Skeletal muscle cell (primary cell): ENCODE measurements around the gene ABHD1.
A peak's percentile ranks its signal among the peaks of the same experiment; 100 is the strongest.
"Not testable (repeated sequence)": the region's sequence is repeated elsewhere in the genome, so short reads cannot be mapped to it uniquely, and the experiment has no call there.

ENCODE experiments used
- DNase-seq: peaks from one replicate; pipeline ENCODE4 v3.0.0-alpha.2; 2010; ENCODE audit warnings: low read depth
- H3K4me3 ChIP-seq: 2 replicates; pipeline ENCODE4 v1.5.1; 2011; ENCODE audit warnings: low read depth, mild to moderate bottlenecking, control low read depth, low read length, moderate library complexity

The ABHD1 gene

GRCh38 chr2:27102329-27102728, 21.3 kb upstream of the ABHD1 start:
- no peak for DNase-seq
- no peak overlapping the region for H3K4me3 ChIP-seq

DNA sequence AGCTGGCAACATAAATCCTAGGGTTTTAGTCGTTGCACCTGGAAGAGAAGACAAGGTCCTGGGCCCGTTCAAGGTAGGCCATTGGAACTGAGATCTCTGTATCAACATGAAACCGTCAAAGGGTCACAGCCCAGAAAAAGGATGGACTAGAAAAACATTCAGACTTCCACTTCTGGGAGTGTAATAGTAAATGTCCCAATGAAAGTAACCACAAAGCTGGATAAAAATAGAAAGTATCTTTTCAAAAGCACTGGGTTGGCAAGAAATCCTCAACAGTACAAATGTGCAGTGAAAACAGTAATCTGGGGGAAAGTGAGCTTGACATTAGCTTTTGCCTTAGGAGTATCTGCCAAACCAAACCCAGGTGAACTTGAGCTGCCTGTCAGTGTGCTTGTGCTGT, 17.6 kb upstream of the ABHD1 start:
- H3K4me3 ChIP-seq = no peak overlapping the region
- no peak for DNase-seq

GRCh38 chr2:27108221-27108620, 15.4 kb upstream of the ABHD1 start:
- no peak for DNase-seq
- H3K4me3 ChIP-seq = no peak overlapping the region

- no peak overlapping the region for H3K4me3 ChIP-seq
- DNase-seq = no peak
Measured at GRCh38 chr2:27109083-27109482, 14.5 kb upstream of the ABHD1 start.

DNA sequence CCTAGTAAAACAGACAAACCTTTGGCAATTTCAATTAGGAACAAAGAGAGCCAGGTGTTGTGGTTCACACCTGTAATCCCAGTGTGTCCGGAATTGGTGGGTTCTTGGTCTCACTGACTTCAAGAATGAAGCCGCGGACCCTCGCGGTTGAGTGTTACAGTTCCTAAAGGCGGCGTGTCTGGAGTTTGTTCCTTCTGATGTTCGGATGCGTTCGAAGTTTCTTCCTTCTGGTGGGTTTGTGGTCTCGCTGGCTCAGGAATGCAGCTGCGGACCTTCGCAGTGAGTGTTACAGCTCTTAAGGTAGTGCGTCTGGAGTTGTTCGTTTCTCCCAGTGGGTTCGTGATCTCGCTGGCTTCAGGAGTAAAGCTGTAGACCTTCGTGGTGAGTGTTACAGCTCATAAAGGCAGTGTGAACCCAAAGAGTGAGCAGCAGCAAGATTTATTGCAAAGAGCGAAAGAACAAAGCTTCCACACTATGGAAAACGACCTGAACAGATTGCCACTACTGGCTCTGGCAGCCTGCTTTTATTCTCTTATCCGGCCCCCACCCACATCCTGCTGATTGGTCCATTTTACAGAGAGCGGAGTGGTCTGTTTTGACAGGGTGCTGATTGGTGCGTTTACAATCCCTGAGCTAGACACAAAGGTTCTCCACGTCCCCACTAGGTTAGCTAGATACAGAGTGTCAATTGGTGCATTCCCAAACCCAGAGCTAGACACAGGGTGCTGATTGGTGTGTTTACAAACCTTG, 12.8 kb upstream of the ABHD1 start:
- not testable (repeated sequence) for H3K4me3 ChIP-seq, DNase-seq

DNA sequence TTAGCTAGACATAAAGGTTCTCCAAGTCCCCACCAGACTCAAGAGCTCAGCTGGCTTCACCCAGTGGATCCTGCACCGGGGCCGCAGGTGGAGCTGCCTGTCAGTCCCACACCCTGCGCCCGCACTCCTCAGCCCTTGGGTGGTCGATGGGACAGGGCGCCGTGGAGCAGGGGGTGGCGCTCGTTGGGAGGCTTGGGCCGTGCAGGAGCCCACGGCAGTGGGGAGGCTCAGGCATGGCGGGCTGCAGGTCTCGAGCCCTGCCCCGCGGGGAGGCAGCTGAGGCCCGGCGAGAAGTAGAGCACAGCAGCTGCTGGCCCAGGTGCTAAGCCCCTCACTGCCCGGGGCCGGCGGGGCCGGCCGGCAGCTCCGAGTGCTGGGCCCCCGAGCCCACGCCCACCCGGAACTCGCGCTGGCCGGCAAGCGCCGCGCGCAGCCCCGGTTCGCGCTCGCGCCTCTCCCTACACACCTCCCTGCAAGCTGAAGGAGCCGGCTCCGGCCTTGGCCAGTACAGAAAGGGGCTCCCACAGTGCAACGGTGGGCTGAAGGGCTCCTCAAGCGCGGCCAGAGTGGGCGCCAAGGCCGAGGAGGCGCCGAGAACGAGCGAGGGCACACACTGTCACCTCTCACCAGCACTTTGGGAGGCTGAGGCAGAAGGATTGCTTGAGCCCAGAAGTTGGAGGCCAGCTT, 12.1 kb upstream of the ABHD1 start:
- not testable (repeated sequence) for H3K4me3 ChIP-seq, DNase-seq

- no peak for DNase-seq
- H3K4me3 ChIP-seq = no peak overlapping the region
Measured at GRCh38 chr2:27115519-27115918, 8.1 kb upstream of the ABHD1 start.

DNA sequence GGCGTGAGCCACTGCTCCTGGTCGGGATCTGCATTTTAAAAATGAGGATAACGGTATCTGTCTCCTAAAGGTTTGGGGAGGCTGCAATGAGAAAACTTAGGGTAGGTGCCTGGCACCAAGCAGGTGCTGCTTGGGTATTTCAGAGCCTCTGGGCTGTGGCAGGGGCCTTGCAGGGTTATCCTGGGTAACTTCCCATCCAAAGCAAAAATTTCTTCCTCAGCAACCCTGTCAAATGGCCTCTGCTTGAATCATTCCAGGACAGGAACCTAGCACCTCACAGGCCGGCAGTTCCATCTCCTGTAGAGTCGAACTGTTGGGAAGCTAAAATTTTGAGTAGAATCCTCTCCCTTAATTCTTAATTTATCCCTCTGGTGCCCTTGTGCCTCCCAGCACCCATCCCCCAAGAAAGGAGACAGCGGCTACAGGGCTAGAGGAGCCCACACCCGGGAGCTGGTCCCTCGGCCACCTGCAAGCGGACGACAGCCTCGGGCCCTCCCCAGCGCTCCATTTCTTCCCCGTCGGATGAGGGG, 5.6 kb upstream of the ABHD1 start:
- no peak for DNase-seq
- peak overlapping the region; percentile 51 for H3K4me3 ChIP-seq

DNA sequence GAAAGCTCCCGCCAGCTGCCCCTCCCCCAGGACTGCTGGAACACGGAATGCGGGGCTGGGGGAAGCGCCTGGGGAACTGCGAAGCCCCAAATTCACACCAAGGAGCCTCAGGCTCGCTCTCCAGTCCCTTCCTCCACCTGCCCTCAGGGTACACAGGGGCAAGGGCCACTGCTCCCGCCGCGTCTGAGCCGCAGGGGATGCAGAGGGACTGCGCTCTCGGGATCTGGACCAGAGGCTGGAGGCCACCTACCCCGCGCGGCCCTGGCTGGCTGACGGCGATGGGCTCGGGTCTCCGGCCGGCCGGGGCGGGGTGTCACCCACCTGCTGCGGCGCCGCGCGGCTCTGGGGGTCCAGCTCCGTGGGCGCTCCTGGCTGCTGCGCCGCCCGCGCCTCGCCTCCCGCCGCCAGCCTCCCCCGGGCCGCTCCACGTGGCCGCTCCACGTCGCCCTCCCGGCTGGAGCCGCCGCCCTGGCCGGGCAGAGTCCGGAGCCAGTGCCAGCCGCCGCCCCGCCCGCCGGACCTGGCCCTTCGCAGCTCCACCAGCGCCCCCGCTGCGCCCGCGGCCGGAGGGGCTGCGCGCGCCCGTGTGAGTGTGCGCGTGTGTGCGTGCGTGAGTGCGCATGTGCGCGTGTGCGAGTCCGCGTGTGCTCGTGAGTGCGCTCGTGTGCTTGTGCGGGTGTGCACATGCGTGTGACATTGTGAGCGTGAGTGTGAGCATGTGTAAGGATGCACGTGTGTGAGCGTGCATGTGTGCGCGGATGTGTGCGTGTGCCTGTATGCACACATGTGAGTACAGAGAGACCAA, 4.9 kb upstream of the ABHD1 start, which contains the start of gene CGREF1:
Gene CGREF1, minus strand, starts transcription at position 604 of the 805 bp plus-strand sequence. CDS start 14,762 bp downstream, outside the sequence.
- DNase-seq = no peak
- H3K4me3 ChIP-seq = peak within 1 kb of the TSS; percentile 51

- peak overlapping the region; percentile 51 for H3K4me3 ChIP-seq
- not testable (repeated sequence) for DNase-seq
Measured at GRCh38 chr2:27119330-27119670, 4.3 kb upstream of the ABHD1 start.

GRCh38 chr2:27121906-27122305, 1.7 kb upstream of the ABHD1 start:
- no peak for DNase-seq

DNA sequence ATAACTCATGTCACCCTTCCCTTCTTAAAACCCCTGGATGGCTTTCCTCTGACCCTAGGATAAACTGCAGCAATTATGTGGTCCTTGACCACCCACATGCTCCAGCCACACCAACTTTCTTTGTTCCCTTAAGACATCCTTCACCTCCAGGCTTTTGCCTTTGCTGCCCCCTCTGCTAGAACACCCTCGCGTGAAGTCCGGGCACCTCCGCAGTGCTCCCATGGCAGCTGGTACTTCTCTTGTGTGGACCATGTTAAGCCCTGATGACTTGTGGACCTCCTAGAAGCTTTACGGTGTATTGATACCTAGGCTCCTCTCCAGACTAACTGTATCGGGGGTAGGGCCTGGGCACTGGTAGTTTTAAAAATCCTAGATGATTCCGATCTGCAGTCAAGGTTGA, 824 bp upstream of the ABHD1 start:
- no peak for DNase-seq
- H3K4me3 ChIP-seq = no peak overlapping the region

More at GRCh38 chr2:27121906-27122305, 1.7 kb upstream of the ABHD1 start:
- no peak overlapping the region for H3K4me3 ChIP-seq

- H3K4me3 ChIP-seq = no peak overlapping the region
- DNase-seq = no peak
Measured at GRCh38 chr2:27125104-27125503, 1.5 kb downstream of the ABHD1 start.

- H3K4me3 ChIP-seq = no peak overlapping the region
- DNase-seq = no peak
Measured at GRCh38 chr2:27126252-27126710, 2.7 kb downstream of the ABHD1 start.

DNA sequence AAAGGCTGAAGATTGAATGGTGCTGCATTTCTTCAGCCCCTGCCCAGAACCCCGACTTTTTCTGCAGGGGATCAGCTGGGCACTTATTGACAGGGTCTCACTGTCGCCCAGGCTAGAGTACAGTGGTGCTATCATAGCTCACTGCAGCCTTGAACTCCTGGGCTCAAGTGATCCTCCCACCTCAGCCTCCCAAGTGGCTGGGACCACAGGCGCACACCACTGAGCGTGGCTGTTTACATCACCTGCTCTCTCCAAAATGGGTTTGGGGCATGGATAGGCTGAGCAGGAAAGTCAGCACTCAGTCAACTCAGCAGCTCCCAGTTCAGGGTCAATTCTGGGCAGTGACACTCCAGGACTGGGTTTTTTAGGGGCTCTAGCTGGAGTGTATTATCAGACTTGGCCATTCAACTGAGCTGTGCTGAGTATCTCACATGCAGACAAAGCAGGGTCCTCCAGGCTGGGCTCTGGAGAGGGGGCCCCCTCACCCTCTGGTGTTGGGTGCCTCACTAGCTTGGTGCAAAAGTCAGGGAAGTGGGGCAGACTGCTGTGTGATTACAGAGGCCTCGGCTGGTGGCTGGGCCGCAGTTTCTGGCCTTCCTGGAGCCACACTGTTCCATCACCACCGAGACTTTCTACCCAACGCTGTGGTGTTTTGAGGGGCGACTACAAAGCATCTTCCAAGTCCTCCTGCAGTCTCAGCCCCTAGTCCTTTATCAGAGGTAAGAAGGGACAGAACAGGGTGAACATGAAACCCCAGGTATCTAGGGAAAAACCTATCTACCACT, 4.5 kb downstream of the ABHD1 start:
- no peak overlapping the region for H3K4me3 ChIP-seq
- no peak for DNase-seq

GRCh38 chr2:27128668-27129571, 5.3 kb downstream of the ABHD1 start:
- no peak overlapping the region for H3K4me3 ChIP-seq
- no peak for DNase-seq

DNA sequence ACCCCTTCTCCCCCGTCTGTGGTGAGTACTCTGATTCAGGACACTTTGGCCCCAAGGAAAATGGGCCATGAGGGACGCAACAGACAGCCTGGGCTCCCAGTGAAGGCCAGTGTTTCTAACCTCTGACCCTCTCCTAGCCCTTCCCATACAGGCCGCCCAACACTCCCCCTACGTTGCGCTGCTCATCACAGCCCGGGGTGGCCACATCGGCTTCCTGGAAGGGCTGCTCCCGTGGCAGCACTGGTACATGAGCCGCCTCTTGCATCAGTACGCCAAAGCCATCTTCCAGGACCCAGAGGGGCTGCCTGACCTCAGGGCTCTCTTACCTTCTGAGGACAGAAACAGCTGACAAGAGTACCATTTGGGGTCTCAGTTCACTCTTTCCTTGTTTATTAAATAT, 6.8 kb downstream of the ABHD1 start:
- no peak for DNase-seq
- no peak overlapping the region for H3K4me3 ChIP-seq

- DNase-seq = no peak
- H3K4me3 ChIP-seq = no peak overlapping the region
Measured at GRCh38 chr2:27131429-27131828, 7.8 kb downstream of the ABHD1 start.
